NCI-H187 treated with DMSO at 0.1 percent for 48 hours (cell line): ENCODE measurements around the gene PCGF1.

Experiments used
- DNase-seq: peaks from one replicate; lab custom pipeline; 2025; lab: John Stamatoyannopoulos, UW

Gene PCGF1

GRCh38 chr2:74507145-74507925, at the start of gene PCGF1:
TSS of gene PCGF1 (minus strand) at chr2:74507695. CDS start at chr2:74507668, 27 bp downstream.
- DNase-seq = peak; percentile 80

DNA sequence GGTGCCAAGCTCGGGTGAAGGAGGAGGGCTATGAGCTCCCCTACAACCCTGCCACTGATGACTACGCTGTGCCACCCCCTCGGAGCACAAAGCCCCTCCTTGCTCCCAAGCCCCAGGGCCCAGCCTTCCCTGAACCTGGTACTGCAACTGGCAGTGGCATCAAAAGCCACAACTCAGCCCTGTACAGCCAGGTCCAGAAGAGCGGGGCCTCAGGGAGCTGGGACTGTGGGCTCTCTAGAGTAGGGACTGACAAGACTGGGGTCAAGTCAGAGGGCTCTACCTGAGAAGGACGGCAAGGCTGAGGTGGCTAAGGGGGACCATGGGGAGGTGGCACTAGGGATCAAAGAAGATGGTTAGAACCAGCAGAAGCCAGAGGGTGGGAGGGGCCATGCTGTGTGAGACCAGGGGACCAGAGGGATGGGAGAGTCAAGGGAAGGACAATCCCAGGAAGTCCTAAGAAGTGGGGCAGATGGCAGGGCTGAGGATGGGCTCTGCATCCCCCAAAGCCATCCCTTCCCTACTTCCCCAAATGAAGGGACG, 49.4 kb upstream of the PCGF1 start:
- DNase-seq = no peak

GRCh38 chr2:74556159-74556558, 48.7 kb upstream of the PCGF1 start:
- DNase-seq = no peak

DNA sequence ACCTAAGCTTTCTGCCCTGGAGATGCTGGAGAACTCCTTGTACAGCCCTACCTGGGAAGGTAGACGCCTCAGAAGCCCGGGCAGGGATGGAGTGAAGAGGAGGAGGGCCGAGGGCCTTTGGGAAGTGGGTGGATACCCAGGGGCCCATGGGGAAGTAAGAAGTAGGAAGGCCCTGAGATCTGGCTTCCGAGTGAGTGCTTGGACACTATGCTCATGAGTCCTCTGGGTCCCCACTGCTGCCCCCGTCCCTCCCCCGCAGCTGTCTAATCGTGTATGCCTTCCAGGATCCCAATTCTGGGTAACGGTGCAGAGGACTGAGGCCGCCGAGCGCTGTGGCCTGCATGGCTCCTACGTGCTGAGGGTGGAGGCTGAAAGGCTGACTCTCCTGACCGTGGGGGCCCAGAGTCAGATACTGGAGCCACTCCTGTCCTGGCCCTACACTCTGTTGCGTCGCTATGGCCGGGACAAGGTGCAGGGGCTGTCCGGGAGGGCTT, 48.2 kb upstream of the PCGF1 start:
- no peak for DNase-seq

DNA sequence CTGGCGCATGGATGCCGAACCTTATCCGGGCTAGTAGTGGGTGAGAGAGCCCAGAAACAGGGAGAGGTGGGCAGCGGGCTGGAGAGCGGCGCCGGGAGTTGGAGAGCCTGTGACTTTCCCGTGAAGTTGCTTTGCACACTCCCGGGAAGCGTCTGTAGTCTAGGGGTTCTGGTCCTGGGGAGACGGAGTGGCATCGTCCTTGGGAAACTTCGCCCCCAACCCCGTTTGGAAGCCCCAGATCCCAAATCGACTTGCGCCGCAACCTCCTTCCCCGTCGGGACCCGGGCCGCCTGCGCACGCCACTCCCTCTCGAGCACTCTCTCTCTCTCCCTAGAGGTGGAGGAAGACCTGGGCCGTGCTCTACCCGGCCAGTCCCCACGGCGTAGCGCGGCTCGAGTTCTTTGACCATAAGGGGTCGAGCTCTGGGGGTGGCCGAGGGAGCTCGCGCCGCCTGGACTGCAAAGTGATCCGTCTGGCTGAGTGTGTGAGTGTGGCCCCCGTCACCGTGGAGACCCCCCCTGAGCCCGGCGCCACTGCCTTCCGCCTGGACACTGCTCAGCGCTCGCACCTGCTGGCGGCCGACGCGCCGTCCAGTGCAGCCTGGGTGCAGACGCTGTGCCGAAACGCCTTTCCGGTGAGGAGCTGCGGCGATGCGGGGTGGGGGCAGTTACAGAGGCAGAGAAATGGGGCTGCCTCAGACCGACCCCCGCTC, 47.5 kb upstream of the PCGF1 start:
- no peak for DNase-seq

DNA sequence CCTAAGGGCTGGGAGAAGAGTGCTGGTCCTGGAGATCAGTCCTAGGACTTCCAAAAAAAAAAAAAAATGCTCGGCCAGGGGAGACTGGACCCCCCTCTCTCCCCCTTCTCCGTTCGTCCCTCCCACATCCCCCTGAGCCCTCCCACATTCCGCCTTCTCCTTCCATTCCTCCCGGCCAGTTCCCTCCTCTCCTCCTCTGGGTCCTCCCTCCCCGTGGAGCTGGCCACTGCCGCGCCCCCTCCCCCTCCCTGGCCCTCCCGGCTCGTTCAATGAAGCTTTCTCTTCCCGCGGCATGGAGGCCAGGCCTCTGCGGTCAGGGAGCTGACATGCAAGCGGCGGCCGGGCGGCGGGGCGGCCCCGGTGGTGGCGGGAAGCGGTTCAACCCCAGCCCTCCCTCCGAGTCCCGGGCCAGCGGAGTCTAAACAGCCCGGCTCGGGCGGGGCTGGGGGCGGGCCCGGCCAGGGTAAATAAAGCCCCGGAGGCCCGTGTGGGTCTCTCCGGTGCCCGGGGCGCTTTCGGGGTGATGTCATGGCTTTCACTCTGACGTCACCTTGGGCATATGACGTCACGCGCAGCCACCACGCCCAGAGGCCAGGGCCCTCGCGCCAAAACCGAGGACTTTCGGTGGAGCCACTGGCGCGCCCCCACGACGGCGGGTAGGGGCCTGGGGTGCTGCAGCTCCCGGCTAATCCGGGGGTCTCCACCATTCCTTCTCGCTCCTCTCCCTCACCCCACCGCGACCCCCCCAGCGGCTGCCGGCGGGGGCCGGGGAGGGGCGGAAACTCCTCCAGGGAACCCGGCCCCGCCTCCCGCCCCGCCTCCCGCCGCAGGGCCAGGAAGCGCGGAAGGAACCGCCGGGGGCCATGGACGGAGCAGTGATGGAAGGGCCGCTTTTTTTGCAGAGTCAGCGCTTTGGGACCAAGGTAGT, 46.7 kb upstream of the PCGF1 start, which contains the start of the genes DOK1 and LOXL3:
DOK1 (plus strand) TSS at position 829 of the 928 bp plus-strand sequence; CDS start at position 864, 35 bp downstream.
LOXL3 (minus strand) TSS at position 51 of the 928 bp plus-strand sequence. CDS start 1,308 bp downstream, outside the sequence.
- DNase-seq = no peak

- no peak for DNase-seq
Measured at GRCh38 chr2:74552914-74553811, 45.7 kb upstream of the PCGF1 start.

- no peak for DNase-seq
Measured at GRCh38 chr2:74551942-74552913, 44.7 kb upstream of the PCGF1 start.

DNA sequence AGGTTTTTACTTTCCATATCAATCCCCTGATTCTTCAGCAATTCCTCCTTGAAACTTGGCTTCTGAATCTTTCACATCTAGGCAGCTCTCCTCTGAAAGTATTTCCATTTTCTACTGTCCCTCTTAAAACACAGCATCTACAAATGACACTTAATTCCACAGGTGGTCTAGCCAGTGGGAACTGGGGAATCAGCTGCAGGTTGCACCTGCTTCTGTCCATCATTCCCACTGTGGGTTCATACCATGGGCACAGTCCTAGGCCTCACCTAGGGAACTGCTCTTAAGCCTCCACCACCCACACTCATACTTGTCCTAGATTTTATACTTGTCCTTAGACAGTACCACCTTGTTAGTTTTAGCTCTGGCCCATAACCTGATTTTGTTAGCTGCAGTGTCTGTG, 44.0 kb upstream of the PCGF1 start:
- DNase-seq = no peak

- DNase-seq = no peak
Measured at GRCh38 chr2:74550231-74550630, 42.7 kb upstream of the PCGF1 start.

- no peak for DNase-seq
Measured at GRCh38 chr2:74548900-74549826, 41.7 kb upstream of the PCGF1 start.

- DNase-seq = no peak
Measured at GRCh38 chr2:74548285-74548899, 40.9 kb upstream of the PCGF1 start.

DNA sequence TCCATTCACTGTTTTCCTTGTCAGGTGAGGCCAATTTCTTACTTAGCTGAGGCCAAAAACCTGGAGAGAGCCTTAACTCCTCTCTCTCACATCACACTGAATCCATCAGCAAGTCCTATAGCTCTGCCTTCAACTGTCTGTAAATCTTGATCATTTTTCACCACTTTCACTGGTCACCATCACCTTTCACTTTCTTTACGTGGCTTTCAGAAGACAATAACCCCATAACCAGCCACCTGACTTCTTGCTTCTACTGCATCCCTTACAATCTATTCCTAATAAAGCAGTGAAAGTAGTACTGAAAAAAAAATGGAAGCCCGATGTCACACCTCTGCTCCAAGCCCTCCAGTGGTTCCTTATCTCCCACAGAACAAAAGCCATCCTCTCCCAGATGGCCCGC, 38.5 kb upstream of the PCGF1 start:
- no peak for DNase-seq

DNA sequence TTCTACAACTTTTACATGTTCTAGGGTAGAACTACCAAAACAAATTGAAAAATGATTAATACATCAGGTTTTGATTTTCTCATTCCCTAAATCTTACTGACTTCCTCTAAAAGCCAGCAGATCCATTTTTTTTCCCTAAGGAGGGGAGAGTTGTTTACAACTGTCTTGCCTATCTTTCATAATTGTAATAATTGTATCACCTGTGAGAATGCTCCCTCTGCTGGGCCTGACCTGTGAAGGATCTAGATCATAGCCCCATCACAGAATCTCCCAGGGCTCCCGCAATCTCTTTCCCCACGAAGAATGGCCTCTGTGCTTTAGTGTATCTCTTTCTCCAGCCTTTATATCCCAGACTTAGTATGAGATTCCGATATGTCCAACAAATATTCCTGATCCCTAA, 37.1 kb upstream of the PCGF1 start:
- no peak for DNase-seq

DNA sequence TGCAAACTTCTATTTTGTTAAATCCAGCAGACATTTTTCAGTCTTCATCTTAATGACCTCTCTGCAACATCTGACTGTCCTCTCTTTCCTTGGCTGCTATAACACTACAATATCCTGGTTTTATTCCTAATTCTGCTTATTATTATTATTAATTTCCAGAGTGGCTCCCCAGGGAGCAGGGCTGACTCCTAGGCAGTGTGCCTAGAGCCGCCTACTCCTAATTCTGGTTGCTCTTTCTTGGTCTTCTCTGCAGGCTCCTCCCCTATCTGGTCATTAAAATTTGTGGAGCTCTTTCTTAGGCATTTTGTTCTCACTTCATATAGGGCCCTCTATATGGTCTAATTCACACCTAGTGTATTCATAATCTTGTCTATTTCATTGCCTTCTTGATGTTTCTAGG, 35.5 kb upstream of the PCGF1 start:
- DNase-seq = no peak

- DNase-seq = no peak
Measured at GRCh38 chr2:74540291-74540690, 32.8 kb upstream of the PCGF1 start.

- DNase-seq = no peak
Measured at GRCh38 chr2:74538881-74539339, 31.4 kb upstream of the PCGF1 start.

DNA sequence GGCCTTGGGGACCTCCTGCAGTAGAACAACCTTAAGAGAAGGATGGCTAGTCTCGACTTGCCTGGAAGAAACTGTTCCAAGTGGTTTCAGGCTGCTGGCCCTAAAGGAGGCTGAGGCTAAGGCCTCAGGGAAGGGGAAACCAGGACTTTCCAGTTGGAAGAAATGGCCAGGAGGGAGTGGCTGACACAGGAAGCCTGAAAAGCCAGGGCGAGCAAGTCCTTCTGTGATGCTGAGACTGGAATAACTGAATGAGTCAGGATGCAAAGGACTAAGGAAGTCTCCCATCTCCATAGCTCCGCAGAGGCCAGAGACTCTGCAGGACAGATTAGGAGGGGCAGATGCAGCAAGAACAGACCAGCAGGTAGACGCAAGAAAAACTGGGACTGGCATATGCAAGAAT, 29.6 kb upstream of the PCGF1 start:
- DNase-seq = no peak
